ENCODE measurements around the gene LIX1L. TPM values are rescaled to one million over a fixed set of nuclear protein-coding genes. Genes with fewer than 3 reads are reported as not detected.

LIX1L gene
- total RNA-seq = 29.6 TPM
- 25.6 TPM for polyA plus RNA-seq

DNA sequence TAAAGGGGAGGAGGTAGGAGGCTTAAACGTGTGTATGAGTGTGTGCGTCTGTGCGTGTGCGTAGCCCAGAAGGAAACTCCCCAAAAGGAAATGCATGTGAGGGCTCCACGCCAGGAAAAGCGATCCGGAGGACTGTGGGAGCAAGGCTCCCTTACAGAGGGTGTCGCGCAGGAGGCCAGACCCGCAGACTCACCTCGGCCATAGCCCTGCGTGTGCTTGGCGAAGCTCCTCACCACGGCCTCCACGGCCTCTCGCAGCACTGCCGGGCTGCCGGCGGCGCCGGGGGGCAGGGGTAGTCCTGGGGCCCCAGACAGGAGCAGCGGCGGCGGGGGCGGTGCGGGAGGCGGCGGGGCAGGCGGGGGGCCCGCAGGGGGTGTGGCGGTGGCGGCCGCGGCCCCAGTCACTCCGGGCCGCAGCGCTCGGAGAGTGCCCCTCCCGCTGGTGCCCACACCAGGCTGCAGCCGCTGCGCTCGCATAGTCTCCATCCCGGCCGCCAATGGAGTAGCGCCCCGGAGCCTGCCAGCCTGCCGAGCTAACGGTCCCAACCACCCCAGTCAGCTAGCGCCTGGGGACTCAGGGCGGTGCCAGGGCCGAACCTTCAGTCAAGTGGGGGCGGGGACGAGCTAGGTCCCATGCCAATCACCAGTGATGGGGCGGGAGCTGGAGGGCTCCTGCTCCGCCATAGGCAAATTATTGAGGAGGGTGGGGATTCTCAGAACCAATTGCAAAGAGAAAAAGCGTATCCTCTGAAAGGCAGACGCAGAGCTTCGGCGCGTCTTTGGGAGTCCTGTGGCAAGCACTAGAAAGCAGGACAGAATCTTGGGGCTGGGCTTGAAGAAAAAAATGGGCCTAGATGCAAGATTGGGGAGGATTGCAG, at the start of gene LIX1L:
TSS of gene LIX1L (minus strand) at position 575 of the 877 bp plus-strand sequence. CDS start at position 485, 90 bp downstream.
- H3K4me3 ChIP-seq (ENCODE audit: low read depth, low read length) = peak within 1 kb of the TSS; percentile 81
- H3K36me3 ChIP-seq (ENCODE audit: insufficient read depth) = no peaks in the 10 kb centered on the region
- H3K4me1 ChIP-seq (ENCODE audit: insufficient read depth) = no peaks in the 10 kb centered on the region
- WGBS = under 1% methylated on average over 60 of the region's 60 CpGs
- peak; percentile 92 for DNase-seq (ENCODE audit: extremely low spot score)
- peak within 1 kb of the TSS; percentile 90 for H3K27ac ChIP-seq (ENCODE audit: low read depth)

DNA sequence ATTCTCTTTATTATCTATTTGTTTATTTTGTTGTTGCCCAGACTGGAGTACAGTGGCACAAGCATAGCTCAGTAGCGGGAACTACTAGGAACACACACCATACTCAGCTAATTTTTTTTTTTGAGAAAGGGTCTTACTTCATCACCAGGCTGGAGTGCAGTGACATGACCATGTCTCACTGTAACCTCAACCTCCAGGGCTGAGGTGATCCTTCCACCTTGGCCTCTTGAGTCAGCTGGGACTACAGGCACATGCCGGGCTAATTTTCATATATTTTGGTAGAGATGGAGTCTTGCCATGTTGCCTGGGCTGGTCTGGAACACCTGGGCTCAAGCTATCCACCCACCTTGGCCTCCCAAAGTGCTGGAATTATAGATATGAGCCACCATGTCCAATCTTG, 43.9 kb upstream of the LIX1L start:
- DNase-seq (ENCODE audit: extremely low spot score) = no peak
- H3K4me3 ChIP-seq (ENCODE audit: low read depth, low read length) = no peak overlapping the region
- 92% methylated on average over 2 of the region's 2 CpGs for WGBS
- peak overlapping the region; percentile 16 for H3K27ac ChIP-seq (ENCODE audit: low read depth)
- peaks cover 5% of the 10 kb centered on the region for H3K4me1 ChIP-seq (ENCODE audit: insufficient read depth)
- no peaks in the 10 kb centered on the region for H3K36me3 ChIP-seq (ENCODE audit: insufficient read depth)

DNA sequence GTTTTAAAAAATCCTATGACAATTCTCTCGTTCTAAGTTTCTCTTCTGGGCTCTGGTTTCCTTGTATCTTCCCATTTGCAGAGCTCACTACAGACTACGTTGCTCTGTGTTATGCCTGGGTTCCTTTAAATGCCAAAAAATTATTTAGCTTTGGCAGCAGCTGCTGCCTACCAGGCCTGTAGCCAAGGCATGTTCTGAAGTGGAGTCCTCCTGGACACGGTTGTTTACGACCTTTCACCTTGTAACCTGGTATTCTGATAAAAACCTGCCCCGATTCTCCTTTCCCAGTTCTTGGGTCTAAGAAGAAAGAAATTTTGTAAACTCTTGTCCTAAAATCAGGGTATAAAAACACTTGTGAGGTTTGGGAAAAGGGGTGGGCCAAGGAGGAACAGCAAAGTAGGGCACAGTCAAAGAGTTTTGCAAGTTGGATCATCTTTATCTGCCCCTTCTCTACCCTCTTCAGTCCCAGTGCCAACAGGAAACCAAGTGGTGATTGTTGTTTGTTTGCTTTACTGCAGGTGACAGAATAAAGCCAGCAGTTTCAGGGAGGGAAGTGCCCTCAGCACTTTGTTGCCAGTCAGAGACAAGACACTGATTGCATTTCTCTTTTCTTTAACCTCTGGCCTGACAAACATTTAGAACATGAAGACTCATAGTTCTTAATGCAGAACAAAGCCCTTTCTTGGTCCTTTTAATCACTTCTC, 41.7 kb upstream of the LIX1L start:
- Histone ChIP-seq H3K4me1 (ENCODE audit: insufficient read depth) (peaks cover 5% of the 10 kb centered on the region), H3K4me3 (ENCODE audit: low read depth, low read length) (peak overlapping the region; percentile 3), H3K36me3 (ENCODE audit: insufficient read depth) (peaks cover 6% of the 10 kb centered on the region), H3K27ac (ENCODE audit: low read depth) (peak overlapping the region; percentile 76)
- 14% methylated on average over 5 of the region's 5 CpGs for whole genome bisulfite sequencing
- no peak for DNase-seq (ENCODE audit: extremely low spot score)

DNA sequence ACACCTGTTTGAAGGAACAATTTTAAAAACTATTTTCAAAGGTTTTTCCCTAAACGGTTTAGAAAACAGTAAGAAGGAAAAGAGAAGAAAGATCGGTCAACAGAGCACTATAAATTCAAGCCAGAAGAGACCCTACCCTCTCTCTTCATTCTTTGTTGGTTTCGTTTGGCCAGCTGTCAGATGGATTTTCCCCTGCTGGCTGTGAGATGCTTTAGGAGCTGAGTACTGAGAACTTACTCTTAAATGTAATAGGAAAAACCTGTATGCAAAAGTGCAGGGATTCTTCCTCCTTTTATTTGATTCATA, 39.9 kb upstream of the LIX1L start:
- H3K4me3 ChIP-seq (ENCODE audit: low read depth, low read length) = peak overlapping the region; percentile 63
- peak overlapping the region; percentile 90 for H3K27ac ChIP-seq (ENCODE audit: low read depth)
- DNase-seq (ENCODE audit: extremely low spot score) = no peak
- H3K4me1 ChIP-seq (ENCODE audit: insufficient read depth) = peaks cover 5% of the 10 kb centered on the region
- 8% methylated on average over 3 of the region's 3 CpGs for WGBS
- peaks cover 14% of the 10 kb centered on the region for H3K36me3 ChIP-seq (ENCODE audit: insufficient read depth)

DNA sequence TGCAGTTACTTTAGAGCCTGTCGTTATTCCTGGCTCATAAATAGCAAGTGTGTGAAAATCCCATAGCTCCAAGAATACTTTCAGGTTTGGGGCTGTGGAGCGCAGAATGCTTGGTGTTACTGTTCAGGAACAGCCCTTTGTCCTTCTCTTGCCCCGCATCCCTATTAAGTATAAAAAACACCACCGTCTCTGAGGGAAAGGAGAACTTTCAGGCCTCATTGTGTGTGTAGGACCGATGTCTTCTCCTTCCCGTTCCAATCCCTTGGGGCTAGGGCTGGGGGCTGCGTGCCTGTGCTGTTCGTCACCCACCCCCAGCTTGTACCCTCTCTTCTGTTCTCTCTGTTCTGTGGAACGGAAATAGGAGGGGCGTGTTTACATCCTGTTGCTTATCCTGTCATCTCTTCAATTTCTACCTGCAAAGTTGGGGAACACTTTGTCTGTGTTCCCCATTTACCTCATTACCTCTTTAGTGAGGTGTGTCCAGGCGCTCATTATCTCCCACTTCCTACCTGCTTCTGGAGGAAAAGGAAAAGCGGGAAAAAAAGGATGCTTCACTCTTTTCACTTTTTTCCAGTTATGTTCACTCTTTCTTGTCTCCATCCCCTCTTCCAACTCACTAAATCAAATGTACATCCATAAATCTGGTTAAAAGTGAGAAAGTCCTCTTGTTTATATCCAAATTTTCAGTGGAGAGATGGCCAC, 39.4 kb upstream of the LIX1L start:
- no peak for DNase-seq (ENCODE audit: extremely low spot score)
- 11% methylated on average over 12 of the region's 12 CpGs for WGBS
- Histone ChIP-seq H3K36me3 (ENCODE audit: insufficient read depth) (peaks cover 14% of the 10 kb centered on the region), H3K4me3 (ENCODE audit: low read depth, low read length) (peak overlapping the region; percentile 63), H3K4me1 (ENCODE audit: insufficient read depth) (peaks cover 5% of the 10 kb centered on the region), H3K27ac (ENCODE audit: low read depth) (peak overlapping the region; percentile 90)

DNA sequence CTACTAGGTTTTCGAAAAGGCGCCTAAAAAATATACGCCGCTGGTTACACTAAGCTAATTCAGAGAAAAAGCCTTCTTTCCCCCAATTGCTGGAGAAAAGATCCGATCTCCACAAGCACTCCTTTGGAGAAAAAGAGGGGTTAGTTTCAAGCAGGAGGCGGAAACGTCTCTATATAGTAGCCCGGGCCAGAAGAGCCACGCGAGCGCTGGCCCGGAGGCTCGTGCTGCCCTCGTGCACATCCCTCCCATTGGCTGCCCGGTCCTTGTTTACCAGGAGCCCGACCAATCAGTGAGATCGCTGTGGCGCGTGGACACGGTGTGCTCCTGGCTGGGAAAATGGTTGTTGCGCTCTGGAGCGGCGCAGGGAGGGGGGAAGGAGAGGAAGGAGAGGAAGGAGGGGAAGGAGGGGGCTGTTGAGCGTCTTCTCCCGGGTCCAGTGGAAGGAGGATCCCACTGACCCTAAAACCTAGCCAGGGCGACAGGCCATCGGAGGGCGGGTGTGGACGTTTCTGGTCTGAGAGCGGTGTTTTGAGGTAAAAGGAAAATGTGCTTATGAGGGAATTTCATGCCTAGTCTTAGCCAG, 38.7 kb upstream of the LIX1L start, which contains the start of gene TXNIP:
TSS of gene TXNIP (minus strand) at position 147 of the 583 bp plus-strand sequence. CDS start 313 bp downstream, outside the sequence.
- peak; percentile 95 for DNase-seq (ENCODE audit: extremely low spot score)
- Histone ChIP-seq H3K4me1 (ENCODE audit: insufficient read depth) (peaks cover 3% of the 10 kb centered on the region), H3K36me3 (ENCODE audit: insufficient read depth) (peaks cover 14% of the 10 kb centered on the region), H3K4me3 (ENCODE audit: low read depth, low read length) (peak within 1 kb of the TSS; percentile 82), H3K27ac (ENCODE audit: low read depth) (peak within 1 kb of the TSS; percentile 91)
- under 1% methylated on average over 30 of the region's 30 CpGs for WGBS

DNA sequence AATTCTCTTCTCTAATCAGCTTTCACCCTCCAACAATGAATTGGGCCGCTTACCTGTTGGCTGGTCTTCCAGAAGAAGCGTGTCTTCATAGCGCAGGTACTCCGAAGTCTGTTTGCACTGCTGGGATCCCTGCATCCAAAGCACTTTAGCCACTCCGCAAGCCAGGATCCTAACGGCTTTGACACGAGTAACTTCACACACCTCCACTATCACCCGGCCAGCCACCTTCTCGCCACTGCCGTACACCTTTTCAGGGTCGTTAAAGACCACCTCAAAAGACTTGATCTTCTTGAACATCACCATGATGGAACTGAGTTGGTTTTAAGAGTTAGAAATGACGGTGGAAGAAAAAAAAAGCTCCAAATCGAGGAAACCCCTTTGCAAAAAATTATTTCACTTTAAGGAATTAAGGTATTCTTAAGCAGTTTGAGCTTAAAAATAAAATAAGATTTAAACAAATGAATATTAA, 38.2 kb upstream of the LIX1L start:
- peak overlapping the region; percentile 91 for H3K27ac ChIP-seq (ENCODE audit: low read depth)
- no peak for DNase-seq (ENCODE audit: extremely low spot score)
- peaks cover 14% of the 10 kb centered on the region for H3K36me3 ChIP-seq (ENCODE audit: insufficient read depth)
- peak overlapping the region; percentile 82 for H3K4me3 ChIP-seq (ENCODE audit: low read depth, low read length)
- H3K4me1 ChIP-seq (ENCODE audit: insufficient read depth) = peaks cover 2% of the 10 kb centered on the region
- under 1% methylated on average over 13 of the region's 13 CpGs for WGBS

DNA sequence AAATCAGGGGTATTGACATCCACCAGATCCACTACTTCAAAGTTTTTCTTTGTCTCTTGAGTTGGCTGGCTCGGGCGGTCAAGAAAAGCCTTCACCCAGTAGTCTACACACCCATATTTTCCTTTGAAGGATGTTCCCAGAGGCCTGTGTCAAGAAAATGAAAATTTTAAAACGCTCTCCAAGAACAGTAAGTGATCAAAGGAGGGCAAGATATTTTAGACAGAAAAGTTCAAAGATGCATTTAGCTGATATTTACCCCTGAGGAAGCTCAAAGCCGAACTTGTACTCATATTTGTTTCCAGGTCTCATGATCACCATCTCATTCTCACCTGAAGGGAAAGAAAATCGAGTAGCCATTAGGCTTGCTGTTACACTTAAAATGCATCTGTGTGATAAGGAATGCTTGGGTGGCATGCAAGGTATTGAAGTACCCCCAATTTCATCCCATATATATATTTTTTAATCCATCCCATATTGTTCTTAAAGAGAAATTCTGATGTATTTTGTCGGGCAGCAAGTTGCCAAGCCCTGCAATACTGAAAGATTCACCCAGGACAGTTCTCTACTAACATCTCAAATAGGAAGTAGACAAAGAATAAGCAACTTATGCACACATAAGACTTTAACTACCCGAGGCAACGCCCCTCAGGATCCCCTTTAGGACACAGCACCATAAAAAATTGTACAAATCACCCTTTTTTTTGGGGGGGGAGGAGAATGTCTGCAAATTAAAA, 37.5 kb upstream of the LIX1L start:
- WGBS = under 1% methylated on average over 8 of the region's 8 CpGs
- H3K4me1 ChIP-seq (ENCODE audit: insufficient read depth) = peaks cover 2% of the 10 kb centered on the region
- peak overlapping the region; percentile 91 for H3K27ac ChIP-seq (ENCODE audit: low read depth)
- H3K36me3 ChIP-seq (ENCODE audit: insufficient read depth) = peaks cover 14% of the 10 kb centered on the region
- H3K4me3 ChIP-seq (ENCODE audit: low read depth, low read length) = peak overlapping the region; percentile 82
- no peak for DNase-seq (ENCODE audit: extremely low spot score)

DNA sequence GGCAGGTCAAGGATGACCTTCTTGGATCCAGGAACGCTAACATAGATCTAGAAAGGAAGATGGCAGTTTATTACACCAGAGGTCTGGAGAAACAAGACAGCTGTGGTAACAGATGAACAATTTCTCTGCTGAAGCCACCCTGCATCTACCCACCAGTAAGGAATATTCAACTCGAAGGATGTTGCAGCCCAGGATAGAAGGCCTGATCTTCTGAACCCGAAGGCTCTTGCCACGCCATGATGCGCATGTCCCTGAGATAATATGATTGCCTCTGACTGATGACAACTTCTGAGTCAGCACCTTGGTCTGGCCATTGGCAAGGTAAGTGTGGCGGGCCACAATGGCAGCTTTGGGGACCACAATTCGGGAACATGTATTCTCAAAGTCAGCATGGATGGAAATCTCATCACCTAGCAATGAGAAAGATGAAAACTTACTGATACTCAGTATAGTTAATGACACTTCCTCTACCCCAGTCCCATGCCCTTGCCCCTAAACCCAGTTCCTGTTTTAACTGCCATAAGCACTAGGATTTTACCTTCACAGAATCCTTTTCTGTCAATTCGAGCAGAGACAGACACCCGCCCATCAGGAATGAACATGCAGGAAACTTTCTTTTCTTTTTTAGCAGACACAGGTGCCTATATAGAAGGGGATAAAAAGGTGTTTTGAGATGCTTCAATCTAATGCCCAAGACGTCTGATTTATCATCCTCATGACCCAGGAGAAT, 36.7 kb upstream of the LIX1L start:
- peak overlapping the region; percentile 91 for H3K27ac ChIP-seq (ENCODE audit: low read depth)
- DNase-seq (ENCODE audit: extremely low spot score) = no peak
- WGBS = 18% methylated on average over 10 of the region's 10 CpGs
- H3K4me3 ChIP-seq (ENCODE audit: low read depth, low read length) = peak overlapping the region; percentile 82
- no peaks in the 10 kb centered on the region for H3K4me1 ChIP-seq (ENCODE audit: insufficient read depth)
- peaks cover 14% of the 10 kb centered on the region for H3K36me3 ChIP-seq (ENCODE audit: insufficient read depth)

DNA sequence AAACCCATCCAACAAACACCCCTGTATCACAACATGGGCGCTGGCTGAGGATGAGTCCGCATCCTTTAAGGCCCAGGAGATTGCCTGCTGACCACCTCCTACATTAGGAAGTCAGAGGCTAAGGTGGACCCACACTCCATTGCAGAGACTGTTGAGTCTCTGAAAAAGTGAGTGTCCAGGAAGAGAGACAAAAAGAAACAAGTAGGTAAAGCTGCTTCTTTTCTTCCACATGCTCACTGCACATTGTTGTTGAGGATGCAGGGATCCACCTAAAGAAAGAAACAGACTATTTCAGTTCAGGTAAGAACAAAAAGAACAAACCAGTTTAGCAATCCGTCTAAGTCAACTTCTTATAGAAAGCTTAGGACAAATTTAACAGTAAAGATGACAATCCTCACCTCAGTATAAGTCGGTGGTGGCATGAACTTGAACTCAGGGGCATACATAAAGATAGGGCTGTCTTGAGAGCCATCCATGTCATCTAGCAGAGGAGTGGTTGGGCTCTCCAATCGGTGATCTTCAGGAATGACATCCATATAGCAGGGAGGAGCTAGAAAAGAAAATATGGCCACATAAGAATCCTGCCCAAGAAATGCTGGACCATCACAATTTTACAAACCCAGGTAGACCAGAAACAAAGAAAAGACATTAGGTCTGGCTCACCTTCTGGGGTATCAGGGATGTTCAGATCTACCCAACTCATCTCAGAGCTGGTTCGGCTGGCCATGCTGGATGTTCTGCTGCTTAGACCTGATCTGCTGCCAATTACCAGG, 36.0 kb upstream of the LIX1L start:
- Histone ChIP-seq H3K27ac (ENCODE audit: low read depth) (peak overlapping the region; percentile 61), H3K36me3 (ENCODE audit: insufficient read depth) (peaks cover 14% of the 10 kb centered on the region), H3K4me1 (ENCODE audit: insufficient read depth) (no peaks in the 10 kb centered on the region), H3K4me3 (ENCODE audit: low read depth, low read length) (peak overlapping the region; percentile 82)
- DNase-seq (ENCODE audit: extremely low spot score) = no peak
- 35% methylated on average over 6 of the region's 6 CpGs for WGBS

DNA sequence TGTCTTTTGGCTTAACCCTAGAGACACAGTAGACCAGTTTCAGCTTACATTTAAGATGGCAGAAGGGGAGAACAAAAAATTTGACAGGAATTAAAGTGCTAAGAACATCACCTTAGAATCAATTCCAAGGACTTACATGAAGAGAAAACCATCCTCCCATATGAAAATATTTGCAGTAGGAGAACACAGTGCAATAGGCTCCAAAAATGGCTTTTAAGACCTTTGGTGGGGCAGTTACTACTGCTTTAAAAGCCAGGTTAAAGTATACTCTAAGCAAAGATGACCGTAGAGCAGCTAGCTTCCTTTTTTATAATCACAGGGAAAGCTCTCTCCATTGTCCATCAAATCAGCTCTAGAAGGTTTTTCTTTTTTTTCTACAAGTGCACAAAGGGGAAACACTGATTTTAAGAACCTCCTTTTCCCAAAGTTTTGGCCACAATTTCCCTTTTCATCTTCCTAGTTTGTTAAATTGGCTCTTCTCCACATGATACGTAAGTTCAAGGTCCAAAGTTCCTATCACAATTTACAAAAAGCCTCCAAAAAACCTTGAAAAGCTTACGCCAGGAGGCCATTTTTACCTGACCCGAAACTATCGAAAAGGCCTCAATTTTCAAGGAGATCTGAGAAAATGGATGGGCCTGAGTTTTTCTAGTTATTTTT, 35.3 kb upstream of the LIX1L start:
- peak overlapping the region; percentile 82 for H3K4me3 ChIP-seq (ENCODE audit: low read depth, low read length)
- no peaks in the 10 kb centered on the region for H3K4me1 ChIP-seq (ENCODE audit: insufficient read depth)
- peaks cover 14% of the 10 kb centered on the region for H3K36me3 ChIP-seq (ENCODE audit: insufficient read depth)
- DNase-seq (ENCODE audit: extremely low spot score) = no peak
- 59% methylated on average over 5 of the region's 5 CpGs for WGBS
- H3K27ac ChIP-seq (ENCODE audit: low read depth) = peak overlapping the region; percentile 80
